GM12864 (cell line): ENCODE data around the gene SLC5A1.

Experiments used
- DNase-seq: peaks from one replicate; pipeline ENCODE4 v3.0.0-alpha.2; 2011; ENCODE audit warnings: low read depth
- H3K4me3 ChIP-seq: 2 replicates; pipeline ENCODE4 v1.5.1; 2011; ENCODE audit warnings: mild to moderate bottlenecking, low read depth, low read length, control low read depth
- CTCF ChIP-seq: IDR thresholded peaks from 2 replicates; pipeline ENCODE4 v1.5.1; 2011; ENCODE audit warnings: low read depth, mild to moderate bottlenecking, moderate library complexity, low read length, control low read depth, inconsistent platforms; ENCODE audit errors: missing control alignments

SLC5A1 gene

GRCh38 chr22:32075997-32076760, 33.1 kb downstream of the SLC5A1 start:
- TF ChIP-seq CTCF = no peak
- no peak for DNase-seq
- no peak overlapping the region for H3K4me3 ChIP-seq

DNA sequence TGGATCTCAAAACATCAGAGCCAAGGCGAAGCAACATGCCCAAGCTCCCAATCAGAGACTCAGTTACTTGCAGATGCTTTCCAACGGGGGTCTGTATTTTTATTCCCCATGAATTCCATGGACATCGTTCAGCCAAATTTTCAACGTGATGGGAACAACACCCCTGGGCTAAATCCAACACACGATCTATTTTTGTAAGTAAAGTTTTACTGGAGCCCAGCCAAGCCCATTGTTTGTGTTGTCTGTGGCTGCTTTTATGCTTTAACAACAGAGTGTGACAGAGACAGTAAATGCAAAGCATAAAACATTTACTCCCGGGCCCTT, 33.7 kb downstream of the SLC5A1 start:
- TF ChIP-seq CTCF = no peak
- no peak overlapping the region for H3K4me3 ChIP-seq
- DNase-seq = no peak

- no peak for TF ChIP-seq CTCF
- H3K4me3 ChIP-seq = no peak overlapping the region
- no peak for DNase-seq
Measured at GRCh38 chr22:32077151-32077550, 34.1 kb downstream of the SLC5A1 start.

- no peak overlapping the region for H3K4me3 ChIP-seq
- DNase-seq = no peak
- no peak for TF ChIP-seq CTCF
Measured at GRCh38 chr22:32079130-32080089, 36.3 kb downstream of the SLC5A1 start.

GRCh38 chr22:32080904-32081303, 37.8 kb downstream of the SLC5A1 start:
- peak; percentile 19 for DNase-seq
- peak; percentile 72 for TF ChIP-seq CTCF
- no peak overlapping the region for H3K4me3 ChIP-seq

- TF ChIP-seq CTCF = no peak
- DNase-seq = no peak
- H3K4me3 ChIP-seq = no peak overlapping the region
Measured at GRCh38 chr22:32082331-32082730, 39.3 kb downstream of the SLC5A1 start.
